GM19043 (cell line): ENCODE results near the gene IRX1.

Experiments
- ATAC-seq: cut with Tn5 transposase; IDR thresholded peaks from one replicate; pipeline ENCODE4 v1.9.1; 2021; ENCODE audit warnings: low read depth; ENCODE audit not compliant: unreplicated experiment

IRX1 gene

DNA sequence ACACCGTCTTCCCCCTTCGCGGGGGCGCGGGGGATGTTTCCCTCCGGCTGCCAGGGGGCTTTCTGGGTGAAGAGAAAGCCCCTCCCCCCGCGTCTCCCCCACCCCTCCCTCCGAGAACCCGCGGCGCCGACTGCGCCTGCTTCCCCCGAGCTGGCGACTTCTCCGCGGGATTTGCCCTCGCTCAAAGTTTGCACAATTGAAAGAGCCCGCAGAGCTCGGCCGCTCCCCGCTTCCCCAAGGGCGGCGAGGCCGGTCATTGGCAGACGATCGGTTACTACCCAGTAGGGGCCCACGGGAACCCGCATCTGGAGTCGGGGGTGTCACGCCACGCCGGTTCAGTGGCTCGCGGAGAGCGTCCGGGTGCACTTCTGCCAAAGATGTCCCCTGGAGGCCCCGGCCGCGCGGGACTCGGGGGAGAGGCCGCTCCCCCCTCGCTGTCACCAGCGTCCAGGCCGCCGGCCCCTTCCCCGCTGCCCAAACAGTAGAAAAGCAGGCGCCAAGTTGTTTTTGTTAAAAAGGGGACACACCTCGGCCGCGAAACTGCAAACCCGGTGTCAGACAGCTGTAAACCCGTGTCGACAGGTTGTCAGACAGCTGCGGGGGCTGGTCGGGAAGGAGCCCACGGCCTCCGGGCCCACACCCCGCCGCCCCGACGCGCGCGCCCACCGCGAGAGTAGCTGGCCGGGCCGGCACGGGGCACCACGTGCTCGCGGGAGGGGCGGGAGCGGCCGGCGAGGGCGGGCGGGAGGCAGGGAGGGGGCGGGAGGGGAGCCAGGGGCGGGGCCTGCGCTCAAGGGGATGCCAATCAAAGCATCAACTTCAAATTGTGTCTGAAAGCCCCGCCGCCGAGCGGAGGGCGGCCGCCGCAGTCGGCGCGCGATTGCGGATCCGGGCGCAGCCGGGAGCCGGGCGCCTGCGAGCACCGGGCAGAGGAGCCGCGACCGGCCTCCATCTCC lies at the start of gene IRX1:
Gene IRX1, plus strand, starts transcription at position 827 of the 956 bp plus-strand sequence. CDS start 274 bp downstream, outside the sequence.
- no peak for ATAC-seq

- no peak for ATAC-seq
Measured at GRCh38 chr5:3546028-3546427, 49.6 kb upstream of the IRX1 start.

DNA sequence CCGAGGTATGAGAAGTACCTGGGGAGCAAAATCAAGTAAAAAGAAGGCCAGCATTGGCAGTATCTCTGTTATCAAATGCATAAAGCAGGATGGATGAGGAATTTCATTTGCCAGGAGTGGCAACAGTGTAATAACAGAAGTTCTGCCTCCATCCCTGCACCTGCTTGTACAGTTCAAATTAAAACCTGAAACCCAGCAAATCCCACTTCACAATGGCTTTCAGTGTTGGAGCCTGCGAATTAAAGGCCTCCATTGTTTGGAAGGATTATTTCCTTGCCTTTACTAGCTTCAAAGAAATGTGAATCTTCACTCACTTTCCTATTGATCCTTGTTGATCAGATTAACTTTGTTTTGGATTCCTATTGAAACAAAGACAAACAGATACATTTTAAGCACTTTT lies 31.5 kb upstream of the IRX1 start:
- ATAC-seq: no peak

- no peak for ATAC-seq
Measured at GRCh38 chr5:3564827-3565518, 30.7 kb upstream of the IRX1 start.

GRCh38 chr5:3584724-3585531 lies 10.7 kb upstream of the IRX1 start:
- ATAC-seq: no peak

DNA sequence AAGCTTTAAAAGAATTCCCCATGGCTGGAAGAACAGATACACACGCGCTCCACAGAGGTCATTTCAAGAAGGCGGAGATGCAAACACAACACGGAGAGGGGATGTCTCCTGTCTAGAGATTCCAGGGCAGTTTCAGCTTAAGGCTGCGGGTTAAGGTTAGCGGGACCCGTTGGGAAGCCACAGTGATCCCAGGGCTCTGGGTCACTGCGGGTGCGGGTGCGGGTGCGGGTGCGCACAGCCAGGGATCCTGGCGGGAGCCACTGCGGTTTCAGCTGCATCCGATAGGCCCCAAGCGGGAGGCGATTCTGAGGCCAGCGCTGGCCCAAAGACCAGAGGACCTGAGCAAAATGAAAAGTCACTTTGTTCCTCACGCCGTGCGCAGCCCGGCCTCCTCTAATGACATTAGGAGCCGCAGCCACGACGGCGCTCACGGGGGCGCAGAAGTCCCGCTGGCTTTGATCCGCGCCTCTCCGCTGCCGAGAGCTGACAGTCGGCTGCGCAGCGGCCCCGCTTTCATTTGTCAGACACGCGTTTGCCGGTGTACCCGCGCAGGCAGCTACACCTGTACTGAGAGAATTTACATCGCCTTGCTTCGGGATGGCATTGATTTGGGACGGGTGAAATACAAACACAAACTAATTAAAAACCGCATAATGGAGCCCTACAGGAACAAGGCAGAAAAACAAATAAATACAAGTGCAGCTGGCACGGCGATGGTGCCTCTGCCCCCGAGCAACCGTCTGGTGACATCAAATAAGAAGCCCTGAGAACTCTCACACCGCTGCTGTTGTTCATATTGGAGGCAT lies 5.3 kb upstream of the IRX1 start:
- ATAC-seq: no peak

- ATAC-seq: no peak
Measured at GRCh38 chr5:3590967-3591900, 4.4 kb upstream of the IRX1 start.

DNA sequence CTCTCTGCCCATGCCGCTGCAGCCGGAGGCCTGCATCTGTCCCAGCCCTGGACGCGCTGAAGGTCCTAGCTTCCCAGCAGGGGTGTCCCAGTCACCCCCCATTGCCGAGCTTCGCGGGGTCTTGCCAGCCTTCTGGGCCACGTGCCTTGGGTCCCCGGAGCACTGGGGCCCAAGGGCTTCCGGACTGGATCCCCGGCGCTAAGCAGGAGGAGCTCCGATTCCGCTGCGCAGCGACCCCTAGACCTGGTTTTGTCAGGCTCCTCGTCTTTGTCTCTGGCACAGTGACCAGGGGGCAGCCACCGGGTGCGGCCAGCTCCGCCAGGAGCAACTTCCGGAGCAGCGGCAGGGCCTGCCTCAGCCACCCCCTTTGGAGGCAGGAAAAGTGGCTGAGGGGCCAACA lies 3.3 kb upstream of the IRX1 start:
- ATAC-seq: no peak

GRCh38 chr5:3593771-3594509 lies 1.7 kb upstream of the IRX1 start:
- no peak for ATAC-seq

- no peak for ATAC-seq
Measured at GRCh38 chr5:3594510-3595005, 1.1 kb upstream of the IRX1 start.

DNA sequence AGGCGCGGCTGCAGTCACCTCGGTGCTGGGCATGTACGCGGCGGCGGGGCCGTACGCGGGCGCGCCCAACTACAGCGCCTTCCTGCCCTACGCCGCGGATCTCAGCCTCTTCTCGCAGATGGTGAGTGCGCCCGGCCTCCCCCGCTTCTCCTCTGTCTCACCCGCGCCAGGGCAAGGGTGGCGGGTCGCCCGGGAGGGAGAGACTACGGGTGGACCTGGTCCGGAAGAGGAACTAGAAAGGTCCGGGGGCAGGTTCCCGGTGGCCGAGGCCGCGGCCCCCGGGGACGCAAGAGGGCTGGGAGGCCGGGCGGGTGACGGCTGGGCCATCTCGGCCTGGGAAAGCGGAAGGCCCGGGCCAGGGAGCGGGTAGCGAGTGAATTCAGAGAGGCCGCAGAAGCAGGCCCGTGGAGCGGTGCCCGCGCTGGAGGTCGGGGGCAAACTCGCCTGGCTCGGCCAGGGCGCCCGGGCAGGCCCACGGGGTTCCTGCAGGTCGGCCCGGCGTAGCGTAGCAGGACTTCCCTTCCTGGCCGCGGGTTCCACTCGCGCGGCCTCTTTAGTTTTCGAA lies 711 bp downstream of the IRX1 start:
- ATAC-seq: no peak

- ATAC-seq: no peak
Measured at GRCh38 chr5:3596857-3597166, 1.2 kb downstream of the IRX1 start.

GRCh38 chr5:3597167-3598007 lies 1.8 kb downstream of the IRX1 start:
- ATAC-seq: no peak

DNA sequence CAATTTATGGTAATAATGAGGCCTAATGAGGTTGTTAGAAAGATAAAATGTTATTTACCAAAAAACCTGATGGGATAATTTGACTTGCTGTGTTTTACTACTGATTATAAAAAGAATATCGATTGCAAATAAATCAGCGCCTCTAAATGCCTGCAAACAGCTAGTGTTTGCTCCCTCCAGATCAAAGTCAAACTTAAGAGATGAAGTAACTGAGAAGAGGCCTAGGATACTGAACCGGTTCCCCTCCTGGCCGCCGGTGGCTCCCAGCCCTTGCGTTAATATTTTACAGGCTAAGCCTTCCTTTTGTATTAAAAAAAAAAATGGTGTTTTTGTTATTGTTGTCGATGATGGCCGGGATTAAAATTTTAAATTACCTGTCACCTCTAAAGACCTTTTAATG lies 2.6 kb downstream of the IRX1 start:
- ATAC-seq: no peak

DNA sequence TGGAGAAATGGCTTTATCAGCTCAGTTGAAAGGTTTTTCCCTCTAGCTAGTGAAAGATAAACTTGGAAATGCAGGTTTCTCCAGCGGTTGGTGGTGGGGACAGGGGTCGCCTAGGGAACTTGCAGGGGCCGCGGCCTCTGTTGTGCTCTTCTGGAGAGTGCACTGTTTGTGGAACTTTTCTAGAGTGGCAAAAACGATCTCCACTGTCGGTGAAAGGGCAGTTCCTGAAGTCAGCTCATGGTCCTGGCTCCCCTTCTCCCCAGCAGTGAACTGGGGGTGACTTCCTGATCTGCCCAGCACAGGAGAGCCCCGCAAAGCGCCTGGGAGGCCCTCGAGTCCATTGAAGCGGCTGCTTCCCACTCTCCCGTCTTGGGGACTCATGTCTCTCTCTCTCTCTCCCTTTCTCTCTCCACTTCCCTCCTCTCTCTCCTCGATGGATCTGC lies 3.2 kb downstream of the IRX1 start:
- ATAC-seq: no peak

GRCh38 chr5:3599226-3600105 lies 3.8 kb downstream of the IRX1 start:
- ATAC-seq: no peak
